Aorta (tissue), 5 donors: ENCODE data around the gene RNF112. TPM values are rescaled to one million over a fixed set of nuclear protein-coding genes. Genes with fewer than 3 reads are reported as not detected.
A peak's percentile ranks its signal among the peaks of the same experiment; 100 is the strongest.

Experiments used
- ATAC-seq: fragments of 200-7000 bp; cut with Tn5 transposase; one replicate; pipeline ENCODE4 v1.9.1; 2022; ENCODE audit warnings: moderate library complexity; ENCODE audit not compliant: low FRiP score
- DNase-seq, 2 donors: peaks; one replicate each; pipeline ENCODE4 v3.0.0-alpha.2; 2020
- H3K27ac ChIP-seq, 2 donors: one replicate each; pipeline ENCODE4 v1.5.1; 2013; ENCODE audit warnings: low read length in 2 of 2, mild to moderate bottlenecking in 2 of 2, moderate library complexity in 2 of 2, control low read depth in 1 of 2, inconsistent platforms in 1 of 2, low read depth in 1 of 2
- H3K27me3 ChIP-seq, 2 donors: one replicate each; pipeline ENCODE4 v1.6.1; 2013; ENCODE audit warnings: control low read depth in 1 of 2, low read length in 1 of 2, mild to moderate bottlenecking in 1 of 2, moderate library complexity in 1 of 2; ENCODE audit not compliant: insufficient read depth in 2 of 2, control insufficient read depth in 1 of 2
- H3K36me3 ChIP-seq, 2 donors: one replicate each; pipeline ENCODE4 v1.6.1; 2013; ENCODE audit warnings: control low read depth in 1 of 2, low read length in 1 of 2, mild to moderate bottlenecking in 1 of 2; ENCODE audit not compliant: insufficient read depth in 2 of 2, control insufficient read depth in 1 of 2
- H3K4me1 ChIP-seq, 2 donors: one replicate each; pipeline ENCODE4 v1.6.1; 2013; ENCODE audit warnings: low read length in 2 of 2, control low read depth in 1 of 2, mild to moderate bottlenecking in 1 of 2, moderate library complexity in 1 of 2; ENCODE audit not compliant: insufficient read depth in 2 of 2, control insufficient read depth in 1 of 2
- H3K4me3 ChIP-seq, 2 donors: one replicate each; pipeline ENCODE4 v1.5.1; 2013; ENCODE audit warnings: low read length in 2 of 2, control low read depth in 1 of 2, mild to moderate bottlenecking in 1 of 2
- H3K9me3 ChIP-seq: one replicate; pipeline ENCODE4 v1.6.1; 2013; ENCODE audit warnings: mild to moderate bottlenecking, low read length; ENCODE audit not compliant: control insufficient read depth
- whole genome bisulfite sequencing, 2 donors: extraction: QIAGEN DNeasy Blood & Tissue Kit; methylation state at CpG; one replicate each; pipeline ENCODE4 v1.1.7; 2013; 5-methylcytosine and 5-hydroxymethylcytosine counted together
- intact Hi-C, 2 donors: fragments of 100-400 bp; cut with DNase I; formaldehyde crosslinking; loops; one replicate each; pipeline versions ENCODE4 v1.14.2 to v1.15.0; 2022
- polyA plus RNA-seq, 2 donors: library from polyadenylated mRNA; stranded (reverse); fragments of 200-250 nt; gene quantifications; one replicate each; pipeline ENCODE4 v1.2.3, GENCODE V29; 2013
- total RNA-seq, 2 donors: library from RNA; stranded (reverse); fragmentation: NEBNext Ultra II Directional; extraction: Animal tissue kit (Norgen Biotek cat#: 25700); gene quantifications; one replicate each; pipeline ENCODE4 v1.2.1, GENCODE V29; 2021
- donor health status: healthy with polysubstance abuse.
- donor health status: Bipolar disorder and iron deficiency.
- donor health status: DM: no; HTN: no; CAD: no.
- donor health status: DM: no; HTN: no; CAD: no.
- donor health status: DM: yes; HTN: yes; CAD: no.

The RNF112 gene
- total and polyA plus RNA-seq, 4 donors: 5.1 to 9.9 (median 6.5) TPM

- H3K36me3 ChIP-seq: no peaks in the 10 kb centered on the region
- intact Hi-C loops: no loop called here
- WGBS, 2 donors: 85 to 91% methylated on average over 5 of the region's 5 CpGs
Observed at GRCh38 chr17:19413761-19414160, 2.7 kb downstream of the RNF112 start.

GRCh38 chr17:19414396-19415280 lies 3.6 kb downstream of the RNF112 start:
- no peak for DNase-seq
- 93 to 94% methylated on average over 27 to 28 of the region's 28 CpGs for WGBS, 2 donors
- no peak overlapping the region for H3K4me3 ChIP-seq

More at GRCh38 chr17:19413761-19414160, 2.7 kb downstream of the RNF112 start:
- Histone ChIP-seq H3K9me3 (no peaks in the 10 kb centered on the region), H3K27ac (no peak overlapping the region), H3K4me1 (no peaks in the 10 kb centered on the region), H3K4me3 (no peak overlapping the region), H3K27me3 (no peaks in the 10 kb centered on the region)
- ATAC-seq (no peak), DNase-seq (no peak)

GRCh38 chr17:19415311-19415710 lies 4.3 kb downstream of the RNF112 start:
- DNase-seq (no peak), ATAC-seq (no peak)
- Histone ChIP-seq H3K4me1 (no peaks in the 10 kb centered on the region), H3K9me3 (no peaks in the 10 kb centered on the region), H3K36me3 (no peaks in the 10 kb centered on the region), H3K27ac (no peak overlapping the region), H3K27me3 (no peaks in the 10 kb centered on the region), H3K4me3 (no peak overlapping the region)
- intact Hi-C loops: no loop called here
- WGBS, 2 donors: 90% methylated on average over 13 of the region's 13 CpGs

More at GRCh38 chr17:19414396-19415280, 3.6 kb downstream of the RNF112 start:
- Histone ChIP-seq H3K9me3 (no peaks in the 10 kb centered on the region), H3K36me3 (no peaks in the 10 kb centered on the region), H3K27me3 (no peaks in the 10 kb centered on the region), H3K4me1 (no peaks in the 10 kb centered on the region), H3K27ac (no peak overlapping the region)
- intact Hi-C loops: no loop called here
- no peak for ATAC-seq

- H3K27ac ChIP-seq: no peak overlapping the region
- H3K27me3 ChIP-seq: no peaks in the 10 kb centered on the region
- no peaks in the 10 kb centered on the region for H3K9me3 ChIP-seq
- WGBS, 2 donors: 94 to 96% methylated on average over 18 of the region's 18 CpGs
- DNase-seq (no peak), ATAC-seq (no peak)
- intact Hi-C loops: no loop called here
- no peak overlapping the region for H3K4me3 ChIP-seq
- no peaks in the 10 kb centered on the region for H3K4me1 ChIP-seq
- H3K36me3 ChIP-seq: no peaks in the 10 kb centered on the region
Observed at GRCh38 chr17:19415806-19416775, 5.1 kb downstream of the RNF112 start.

GRCh38 chr17:19417611-19418010 lies 6.6 kb downstream of the RNF112 start:
- Histone ChIP-seq H3K27ac (no peak overlapping the region), H3K4me1 (no peaks in the 10 kb centered on the region), H3K4me3 (no peak overlapping the region), H3K27me3 (no peaks in the 10 kb centered on the region), H3K9me3 (no peaks in the 10 kb centered on the region), H3K36me3 (no peaks in the 10 kb centered on the region)
- 77 to 80% methylated on average over 3 of the region's 3 CpGs for WGBS, 2 donors
- ATAC-seq: no peak
- no peak for DNase-seq
- intact Hi-C loops: no loop called here

- Histone ChIP-seq H3K4me1 (no peaks in the 10 kb centered on the region), H3K27ac (no peak overlapping the region), H3K36me3 (no peaks in the 10 kb centered on the region), H3K9me3 (no peaks in the 10 kb centered on the region), H3K27me3 (no peaks in the 10 kb centered on the region), H3K4me3 (no peak overlapping the region)
- intact Hi-C loops: no loop called here
- 53 to 56% methylated on average over 7 of the region's 7 CpGs for WGBS, 2 donors
- peak in 1 of 2 donors; percentile 65 for DNase-seq
- ATAC-seq: peak; percentile 51
Observed at GRCh38 chr17:19418251-19418992, 7.4 kb downstream of the RNF112 start.

- Histone ChIP-seq H3K4me1 (no peaks in the 10 kb centered on the region), H3K27ac (no peak overlapping the region), H3K36me3 (no peaks in the 10 kb centered on the region), H3K9me3 (no peaks in the 10 kb centered on the region), H3K4me3 (no peak overlapping the region), H3K27me3 (no peaks in the 10 kb centered on the region)
- WGBS, 2 donors: 72 to 76% methylated on average over 4 of the region's 4 CpGs
- intact Hi-C loops: no loop called here
- ATAC-seq (no peak), DNase-seq (no peak)
Observed at GRCh38 chr17:19421219-19421618, 10.2 kb downstream of the RNF112 start.

GRCh38 chr17:19421926-19422325 lies 10.9 kb downstream of the RNF112 start:
- no peak overlapping the region for H3K4me3 ChIP-seq
- intact Hi-C loops: no loop called here
- 92% methylated on average over 6 of the region's 6 CpGs for WGBS, 2 donors
- DNase-seq (no peak), ATAC-seq (no peak)
- no peaks in the 10 kb centered on the region for H3K4me1 ChIP-seq
- no peaks in the 10 kb centered on the region for H3K27me3 ChIP-seq
- H3K9me3 ChIP-seq: no peaks in the 10 kb centered on the region
- no peaks in the 10 kb centered on the region for H3K36me3 ChIP-seq
- no peak overlapping the region for H3K27ac ChIP-seq
